Superior temporal gyrus (tissue), 1 donor: ENCODE data around the gene DIP2C.
A peak's percentile ranks its signal among the peaks of the same experiment; 100 is the strongest.

Experiments used
- DNase-seq: peaks from one replicate; pipeline ENCODE4 v3.0.0-alpha.2; 2016; ENCODE audit errors: extremely low spot score

DIP2C gene, protein sequence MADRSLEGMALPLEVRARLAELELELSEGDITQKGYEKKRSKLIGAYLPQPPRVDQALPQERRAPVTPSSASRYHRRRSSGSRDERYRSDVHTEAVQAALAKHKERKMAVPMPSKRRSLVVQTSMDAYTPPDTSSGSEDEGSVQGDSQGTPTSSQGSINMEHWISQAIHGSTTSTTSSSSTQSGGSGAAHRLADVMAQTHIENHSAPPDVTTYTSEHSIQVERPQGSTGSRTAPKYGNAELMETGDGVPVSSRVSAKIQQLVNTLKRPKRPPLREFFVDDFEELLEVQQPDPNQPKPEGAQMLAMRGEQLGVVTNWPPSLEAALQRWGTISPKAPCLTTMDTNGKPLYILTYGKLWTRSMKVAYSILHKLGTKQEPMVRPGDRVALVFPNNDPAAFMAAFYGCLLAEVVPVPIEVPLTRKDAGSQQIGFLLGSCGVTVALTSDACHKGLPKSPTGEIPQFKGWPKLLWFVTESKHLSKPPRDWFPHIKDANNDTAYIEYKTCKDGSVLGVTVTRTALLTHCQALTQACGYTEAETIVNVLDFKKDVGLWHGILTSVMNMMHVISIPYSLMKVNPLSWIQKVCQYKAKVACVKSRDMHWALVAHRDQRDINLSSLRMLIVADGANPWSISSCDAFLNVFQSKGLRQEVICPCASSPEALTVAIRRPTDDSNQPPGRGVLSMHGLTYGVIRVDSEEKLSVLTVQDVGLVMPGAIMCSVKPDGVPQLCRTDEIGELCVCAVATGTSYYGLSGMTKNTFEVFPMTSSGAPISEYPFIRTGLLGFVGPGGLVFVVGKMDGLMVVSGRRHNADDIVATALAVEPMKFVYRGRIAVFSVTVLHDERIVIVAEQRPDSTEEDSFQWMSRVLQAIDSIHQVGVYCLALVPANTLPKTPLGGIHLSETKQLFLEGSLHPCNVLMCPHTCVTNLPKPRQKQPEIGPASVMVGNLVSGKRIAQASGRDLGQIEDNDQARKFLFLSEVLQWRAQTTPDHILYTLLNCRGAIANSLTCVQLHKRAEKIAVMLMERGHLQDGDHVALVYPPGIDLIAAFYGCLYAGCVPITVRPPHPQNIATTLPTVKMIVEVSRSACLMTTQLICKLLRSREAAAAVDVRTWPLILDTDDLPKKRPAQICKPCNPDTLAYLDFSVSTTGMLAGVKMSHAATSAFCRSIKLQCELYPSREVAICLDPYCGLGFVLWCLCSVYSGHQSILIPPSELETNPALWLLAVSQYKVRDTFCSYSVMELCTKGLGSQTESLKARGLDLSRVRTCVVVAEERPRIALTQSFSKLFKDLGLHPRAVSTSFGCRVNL (N-terminal part only)

DNA sequence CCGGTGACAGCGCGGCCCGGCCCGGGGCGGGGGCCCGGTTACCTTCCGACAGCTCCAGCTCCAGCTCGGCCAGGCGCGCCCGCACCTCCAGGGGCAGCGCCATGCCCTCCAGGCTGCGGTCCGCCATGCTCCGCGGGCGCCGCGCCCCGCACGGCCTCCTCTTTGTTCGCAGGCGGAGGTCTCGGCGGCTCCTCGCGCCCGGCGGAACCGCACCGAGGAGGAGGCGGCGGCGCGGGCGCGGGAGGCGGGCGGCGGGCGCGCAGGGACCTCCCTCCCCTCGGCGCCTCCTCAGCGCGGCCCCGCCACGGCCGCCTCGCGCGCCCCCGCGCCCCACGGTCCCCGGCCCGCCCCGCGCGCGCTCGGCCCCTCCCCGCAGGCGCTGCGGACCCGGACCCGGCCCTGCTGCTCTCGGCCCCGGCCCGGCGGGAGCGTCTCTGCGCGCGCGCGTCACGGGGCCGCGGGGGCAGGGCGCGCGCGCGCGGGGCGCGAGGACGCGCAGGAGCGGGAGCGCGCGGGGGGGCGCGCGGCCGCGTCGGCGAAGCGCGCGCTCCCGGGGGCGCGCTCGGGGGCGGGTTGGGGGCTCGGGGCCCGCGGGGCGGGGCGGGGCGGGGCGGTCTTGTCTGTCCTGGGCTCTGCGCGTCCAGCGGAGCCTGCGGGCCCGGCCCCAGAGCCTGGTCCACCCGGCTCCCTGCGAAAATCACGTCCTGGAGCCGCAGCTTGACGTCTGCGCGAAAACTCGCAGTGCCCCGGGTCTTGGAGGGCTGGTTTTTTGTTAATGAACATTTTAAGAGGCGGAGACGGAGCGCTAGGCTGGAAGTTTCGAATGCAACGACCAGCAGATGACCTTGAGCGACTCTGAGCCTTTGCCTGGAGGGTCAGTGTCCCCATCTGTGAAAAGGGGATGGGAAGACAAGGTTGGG is at the start of gene DIP2C:
TSS of gene DIP2C (minus strand) at position 217 of the 920 bp plus-strand sequence. CDS start at position 127, 90 bp downstream.
- peak; percentile 57 for DNase-seq

- no peak for DNase-seq
Measured at GRCh38 chr10:734481-734880, 45.0 kb upstream of the DIP2C start.

DNA sequence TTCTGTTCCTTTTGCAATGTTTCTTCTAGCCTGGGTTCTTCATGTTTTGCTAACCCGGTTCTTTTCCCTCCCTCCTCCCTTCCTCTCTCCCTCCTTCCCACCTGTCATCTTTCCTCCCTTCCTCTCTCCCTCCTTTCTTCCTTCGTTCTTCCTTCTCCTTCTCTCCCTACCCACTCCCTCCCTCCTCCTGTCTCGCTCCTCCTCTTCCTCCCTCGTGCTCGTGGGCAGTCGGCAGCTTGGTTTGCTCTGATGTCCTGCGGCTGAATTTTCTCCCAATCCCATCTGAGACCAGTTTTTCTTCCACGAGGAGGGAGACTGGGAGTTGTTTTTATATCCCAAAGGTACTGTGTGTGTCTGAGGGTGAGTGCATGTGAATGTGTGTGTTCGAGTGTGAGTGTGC is 43.6 kb upstream of the DIP2C start:
- no peak for DNase-seq

DNA sequence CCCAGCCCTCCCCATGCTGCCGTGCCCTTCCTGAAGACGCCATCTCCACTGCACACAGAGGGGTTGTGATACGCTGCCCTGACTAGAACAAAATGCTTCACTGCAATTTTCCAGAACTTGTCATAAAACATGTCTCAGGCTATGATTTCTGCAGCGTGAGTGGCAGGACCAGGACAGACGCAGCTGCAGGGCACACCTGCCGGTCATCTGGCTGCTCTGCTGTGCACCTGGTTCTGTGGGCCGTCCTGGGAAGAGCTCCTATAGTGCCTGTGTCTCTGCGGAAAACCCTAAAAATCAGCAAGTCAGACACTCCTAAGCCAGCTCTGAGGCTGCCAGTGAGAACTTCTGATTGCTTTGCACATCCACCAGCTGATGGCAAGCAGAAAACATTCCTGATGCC is 39.7 kb upstream of the DIP2C start:
- DNase-seq, result no peak

GRCh38 chr10:728603-729002 is 39.1 kb upstream of the DIP2C start:
- DNase-seq, result no peak

GRCh38 chr10:727162-727790 is 37.8 kb upstream of the DIP2C start:
- no peak for DNase-seq

DNA sequence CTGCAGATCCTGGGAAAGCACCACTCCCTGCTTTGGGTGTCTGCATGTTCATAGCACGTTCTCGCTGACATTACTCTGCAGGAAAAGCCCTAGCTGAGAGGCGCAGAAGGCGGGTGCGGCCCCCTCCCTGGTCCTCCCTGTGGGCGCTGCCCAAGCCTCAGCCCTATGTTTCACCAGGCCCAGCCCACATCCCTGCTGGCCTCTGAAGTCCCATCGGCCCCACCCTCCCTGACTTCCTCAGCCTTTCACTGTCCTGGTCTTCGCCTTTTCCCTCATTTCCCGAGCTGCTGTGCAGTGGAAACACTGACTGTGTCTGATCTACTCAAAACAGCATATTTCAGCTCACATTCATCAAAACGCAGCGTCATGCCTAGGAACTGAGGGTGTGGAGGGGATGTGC is 36.3 kb upstream of the DIP2C start:
- no peak for DNase-seq

GRCh38 chr10:725302-725701 is 35.8 kb upstream of the DIP2C start:
- DNase-seq, result no peak

DNA sequence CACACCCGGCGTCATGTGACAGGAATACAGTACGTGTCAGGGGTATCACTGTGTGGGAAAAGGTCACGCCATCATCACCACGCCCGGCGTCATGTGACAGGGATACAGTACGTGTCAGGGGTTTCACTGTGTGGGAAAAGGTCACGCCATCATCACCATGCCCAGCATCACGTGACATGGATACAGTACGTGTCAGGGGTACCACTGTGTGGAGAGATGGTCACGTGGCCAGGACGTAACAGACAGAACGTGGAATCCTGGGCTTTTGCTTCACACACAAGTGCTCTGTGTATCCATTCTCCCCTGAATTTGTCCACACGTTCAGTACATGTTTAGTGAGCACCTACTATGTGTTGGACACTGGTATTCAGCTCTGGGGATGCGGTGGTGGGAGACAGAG is 34.5 kb upstream of the DIP2C start:
- no peak for DNase-seq

GRCh38 chr10:722281-723060 is 33.0 kb upstream of the DIP2C start:
- no peak for DNase-seq

DNA sequence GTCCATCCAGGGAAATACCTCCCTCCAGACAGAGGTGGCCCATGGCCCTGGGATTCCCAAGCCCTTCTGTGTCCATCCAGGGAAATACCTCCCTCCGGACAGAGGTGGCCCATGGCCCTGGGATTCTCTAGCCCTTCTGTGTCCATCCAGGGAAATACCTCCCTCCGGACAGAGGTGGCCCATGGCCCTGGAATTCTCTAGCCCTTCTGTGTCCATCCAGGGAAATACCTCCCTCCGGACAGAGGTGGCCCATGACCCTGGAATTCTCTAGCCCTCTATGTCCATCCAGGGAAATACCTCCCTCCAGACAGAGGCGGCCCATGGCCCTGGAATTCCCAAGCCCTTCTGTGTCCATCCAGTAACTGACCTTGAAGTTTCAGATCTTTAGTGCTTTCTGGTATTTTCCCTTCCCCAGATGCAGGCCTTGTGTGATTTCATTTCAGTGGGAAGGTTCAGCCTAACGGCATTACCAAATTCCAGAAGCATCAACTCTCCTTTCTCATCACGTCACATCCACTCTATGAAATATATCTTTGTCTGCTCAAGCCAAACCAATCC is 28.8 kb upstream of the DIP2C start:
- DNase-seq, result no peak

DNA sequence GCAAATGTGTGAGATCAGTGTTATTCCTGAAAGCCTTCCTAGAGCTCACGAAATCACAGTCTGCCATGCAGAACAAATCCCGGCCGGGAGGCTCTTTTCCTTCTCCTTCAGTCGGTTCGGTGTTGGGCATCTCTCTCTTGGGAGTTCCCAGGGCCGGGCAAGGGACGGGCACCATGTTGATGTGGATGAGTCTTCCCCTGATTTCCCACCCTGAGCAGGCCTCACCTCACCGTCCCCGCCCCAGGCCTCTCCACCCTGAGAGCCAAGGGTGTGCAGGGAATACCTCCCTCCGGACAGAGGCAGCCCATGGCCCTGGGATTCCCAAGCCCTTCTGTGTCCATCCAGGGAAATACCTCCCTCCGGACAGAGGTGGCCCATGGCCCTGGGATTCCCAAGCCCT is 28.0 kb upstream of the DIP2C start:
- DNase-seq, result no peak

GRCh38 chr10:716821-717220 is 27.4 kb upstream of the DIP2C start:
- DNase-seq, result no peak

- DNase-seq, result no peak
Measured at GRCh38 chr10:714214-714613, 24.7 kb upstream of the DIP2C start.

- DNase-seq, result no peak
Measured at GRCh38 chr10:712575-712974, 23.1 kb upstream of the DIP2C start.

DNA sequence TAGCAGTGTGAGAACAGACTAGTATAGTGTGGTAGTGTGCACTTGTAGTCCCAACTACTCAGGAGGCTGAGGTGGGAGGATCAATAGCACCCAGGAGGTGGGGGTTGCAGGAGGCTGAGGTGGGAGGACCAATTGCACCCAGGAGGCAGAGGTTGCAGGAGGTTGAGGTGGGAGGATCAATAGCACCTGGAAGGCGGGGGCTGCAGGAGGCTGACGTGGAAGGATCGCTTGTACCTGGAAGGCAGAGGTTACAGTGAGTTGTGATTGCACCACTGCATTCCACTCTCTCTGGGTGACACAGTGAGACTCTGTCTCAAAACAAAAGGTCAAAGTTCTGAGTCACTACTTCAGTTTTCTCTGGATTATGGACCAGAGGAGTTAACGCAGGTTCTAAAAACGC is 22.6 kb upstream of the DIP2C start:
- no peak for DNase-seq

GRCh38 chr10:707861-708260 is 18.4 kb upstream of the DIP2C start:
- DNase-seq, result no peak

DNA sequence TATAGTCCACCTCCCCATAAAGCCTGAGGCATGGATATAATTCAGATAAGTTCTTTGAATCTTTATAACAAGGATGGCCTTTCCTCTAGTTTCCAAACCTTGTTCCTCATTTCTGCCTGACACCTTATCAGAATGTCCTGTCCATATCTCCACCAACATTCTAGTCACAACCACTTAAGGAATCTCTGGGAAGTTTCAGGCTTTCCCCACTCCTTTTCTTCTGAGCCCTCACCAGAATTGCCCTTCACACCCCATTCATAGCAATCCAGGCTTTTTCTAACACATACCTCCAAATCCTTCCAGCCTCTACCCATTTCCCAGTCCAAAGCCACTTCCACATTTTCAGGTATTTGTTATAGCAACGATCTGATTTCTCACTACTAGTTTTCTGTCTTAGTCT is 18.0 kb upstream of the DIP2C start:
- DNase-seq, result no peak

GRCh38 chr10:703118-703517 is 13.7 kb upstream of the DIP2C start:
- DNase-seq, result no peak
